ENCODE data around the gene SLC7A10. TPM values are rescaled to one million over a fixed set of nuclear protein-coding genes. Genes with fewer than 3 reads are reported as not detected.

SLC7A10 gene
- total RNA-seq, 4 donors from 2014 or later, result not detected

- TF ChIP-seq POLR2A (IDR thresholded peaks at IDR 0.05) (no peak), CTCF (IDR thresholded peaks at IDR 0.05) (no peak)
- Histone ChIP-seq H3K27me3 (peaks cover 0 to 4% (median 0%) of the 10 kb centered on the region in 4 donors), H3K4me3 (no peak overlapping the region), H3K4me1 (peaks cover 0 to 16% (median 0%) of the 10 kb centered on the region in 3 donors), H3K9me3 (no peaks in the 10 kb centered on the region), H3K27ac (no peak overlapping the region), H3K36me3 (no peaks in the 10 kb centered on the region)
- 58 to 60% methylated on average over 11 of the region's 11 CpGs for WGBS, 2 donors
- intact Hi-C loops (cut with DNase I), result no loop called here
- no peak for DNase-seq
Measured at GRCh38 chr19:33186431-33187182, 39.0 kb downstream of the SLC7A10 start.

DNA sequence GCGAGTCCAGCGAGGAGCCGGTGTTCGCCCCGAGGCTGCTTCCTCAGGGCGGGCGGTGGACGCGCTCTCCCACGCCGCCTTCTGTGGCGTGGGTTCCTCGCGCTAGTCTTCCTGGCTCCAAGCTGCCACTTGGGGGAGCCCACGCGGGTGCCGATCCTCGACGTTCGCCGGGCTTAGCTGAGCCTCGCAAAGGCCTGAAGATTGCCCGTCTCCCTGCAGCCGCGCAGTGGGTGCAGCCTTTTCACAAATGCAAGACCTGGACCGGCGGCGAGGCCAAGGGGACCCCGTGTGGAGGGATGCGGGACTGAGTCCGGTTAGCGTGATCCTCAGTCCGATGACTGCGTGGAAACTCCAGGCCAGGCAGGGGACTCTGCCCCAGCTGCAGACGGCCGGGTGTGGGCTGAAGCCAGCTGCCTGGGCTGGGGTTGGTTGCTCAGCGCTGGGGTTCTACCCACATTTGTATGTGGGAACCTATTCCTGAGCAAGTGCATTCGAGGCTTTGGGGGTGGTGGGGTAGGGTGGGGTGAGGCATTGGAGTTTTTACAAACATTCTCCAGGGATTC is 48.2 kb downstream of the SLC7A10 start:
- intact Hi-C loops (cut with DNase I), result no loop called here
- H3K4me1 ChIP-seq, result peaks cover 12 to 38% (median 21%) of the 10 kb centered on the region in 3 donors
- 0% methylated on average over 1 of the region's 38 CpGs; no CpG with 5 or more reads in 1 of the 2 donors for WGBS, 2 donors
- H3K27me3 ChIP-seq, result no peaks in the 10 kb centered on the region
- H3K27ac ChIP-seq, result peak overlapping the region; percentile 87 to 97 (median 94)
- no peaks in the 10 kb centered on the region for H3K36me3 ChIP-seq
- peak; percentile 61 for DNase-seq
- H3K4me3 ChIP-seq, result peak overlapping the region; percentile 75 to 94 (median 84)
- no peaks in the 10 kb centered on the region for H3K9me3 ChIP-seq
- TF ChIP-seq CTCF (IDR thresholded peaks at IDR 0.05), result peak in 5 of 6 experiments; percentile 36 to 49 (median 41)
- TF ChIP-seq POLR2A (IDR thresholded peaks at IDR 0.05), result no peak

DNA sequence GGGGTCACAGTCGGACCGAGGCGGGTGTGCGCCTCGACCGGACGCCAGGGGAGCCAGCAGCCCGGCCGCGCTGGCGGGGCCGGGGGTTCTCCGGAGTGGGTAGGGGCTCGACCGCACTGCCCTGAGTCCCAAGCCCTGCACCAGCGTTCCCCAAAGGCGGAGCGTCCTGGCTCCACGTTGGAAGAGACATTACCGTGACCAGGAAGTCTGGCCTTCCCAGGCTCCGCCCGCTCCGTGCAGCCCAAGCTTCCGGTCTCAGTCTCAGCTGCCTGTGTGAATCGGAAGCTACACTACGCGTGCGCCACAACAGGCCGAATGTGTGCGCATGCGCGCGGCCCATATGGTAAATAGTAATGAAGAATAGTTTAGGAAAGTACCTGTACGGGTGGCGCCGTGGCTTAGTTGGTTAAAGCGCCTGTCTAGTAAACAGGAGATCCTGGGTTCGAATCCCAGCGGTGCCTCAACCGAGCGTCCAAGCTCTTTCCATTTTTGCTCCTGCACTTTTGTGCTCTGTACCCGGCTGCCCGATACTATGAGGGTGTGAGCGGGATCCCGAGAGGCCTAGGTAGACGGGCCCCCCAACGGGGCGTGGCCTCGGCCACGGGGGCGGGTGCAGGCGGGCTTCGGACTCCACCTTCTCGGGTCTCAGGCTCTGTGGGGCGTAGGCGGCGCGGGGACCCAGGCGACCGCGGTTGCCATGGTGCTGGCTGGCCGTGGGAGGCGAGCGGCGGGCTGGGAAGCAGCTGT is 48.8 kb downstream of the SLC7A10 start:
- Histone ChIP-seq H3K27me3 (no peaks in the 10 kb centered on the region), H3K9me3 (no peaks in the 10 kb centered on the region), H3K4me1 (peaks cover 12 to 45% (median 21%) of the 10 kb centered on the region in 3 donors), H3K4me3 (peak overlapping the region; percentile 75 to 94 (median 84)), H3K36me3 (no peaks in the 10 kb centered on the region), H3K27ac (peak overlapping the region; percentile 87 to 97 (median 94))
- intact Hi-C loops (cut with DNase I), result no loop called here
- WGBS, 2 donors, result 0 to 2% methylated on average over 8 to 9 of the region's 65 CpGs
- DNase-seq, result peak; percentile 97
- TF ChIP-seq POLR2A (IDR thresholded peaks at IDR 0.05), result peak in 3 of 4 donors; percentile 66 to 82 (median 77)
- TF ChIP-seq CTCF (IDR thresholded peaks at IDR 0.05), result peak in 4 of 6 experiments; percentile 4 to 36 (median 13)

DNA sequence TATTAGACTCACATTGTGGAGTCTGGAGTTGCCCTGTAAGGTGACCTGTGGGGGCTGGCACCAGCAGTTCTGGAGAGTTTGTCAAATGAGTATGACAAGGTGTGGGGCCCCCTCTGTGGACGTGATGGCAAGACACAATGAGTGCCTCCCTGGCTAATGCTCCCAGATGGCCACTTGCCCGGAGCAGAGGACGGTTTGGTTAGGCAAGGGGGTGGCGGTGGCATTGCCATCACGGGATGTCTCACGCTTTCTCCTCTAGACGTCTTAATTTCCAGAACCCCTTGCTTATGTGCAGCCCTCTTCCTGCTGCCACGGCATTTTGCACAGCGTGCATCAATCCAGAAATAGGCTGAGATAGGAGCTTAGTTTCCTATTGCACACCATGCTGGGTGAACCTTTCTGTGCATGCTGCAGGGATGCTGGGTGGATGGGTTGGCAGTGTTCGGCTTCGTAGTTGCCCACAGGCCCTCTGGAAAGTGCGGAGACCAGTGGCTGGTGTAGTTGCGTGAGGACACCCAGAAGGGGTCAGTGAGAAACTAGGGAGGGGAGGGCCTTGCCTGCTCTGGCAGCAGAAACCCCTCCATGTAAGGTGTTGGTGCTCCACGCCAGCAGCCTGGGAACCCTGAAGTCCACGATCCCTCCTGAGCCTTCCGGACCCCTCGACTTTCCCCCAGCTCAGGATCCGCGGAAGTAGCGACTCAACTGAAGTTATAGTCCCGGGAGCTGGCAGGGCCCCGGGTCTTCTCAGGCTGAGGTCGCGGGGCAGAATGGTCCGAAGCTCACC is 49.6 kb downstream of the SLC7A10 start:
- WGBS, 2 donors, result 13 to 15% methylated on average over 14 to 19 of the region's 25 CpGs
- peaks cover 12 to 47% (median 21%) of the 10 kb centered on the region in 3 donors for H3K4me1 ChIP-seq
- peak overlapping the region; percentile 87 to 97 (median 94) for H3K27ac ChIP-seq
- no peaks in the 10 kb centered on the region for H3K27me3 ChIP-seq
- H3K9me3 ChIP-seq, result no peaks in the 10 kb centered on the region
- TF ChIP-seq CTCF (IDR thresholded peaks at IDR 0.05), result peak in 1 of 6 experiments; percentile 3
- TF ChIP-seq POLR2A (IDR thresholded peaks at IDR 0.05), result no peak
- peak overlapping the region; percentile 75 to 94 (median 84) for H3K4me3 ChIP-seq
- H3K36me3 ChIP-seq, result no peaks in the 10 kb centered on the region
- DNase-seq, result peak; percentile 40
- intact Hi-C loops (cut with DNase I), result no loop called here

All from esophagus squamous epithelium (tissue), 5 donors.